HepG2 (cell line): Measurements from ENCODE around the gene RABGGTA. TPM values are rescaled to one million over a fixed set of nuclear protein-coding genes. Genes with fewer than 3 reads are reported as not detected.

Experiments
- EHMT2 ChIP-seq: fragments of 200-600 bp; sonication (generic); IDR thresholded peaks from 2 replicates; pipeline ENCODE4 v1.7.0; 2017; ENCODE audit warnings: antibody characterized with exemption, low read depth, low read length, borderline replicate concordance
- FOXO1 ChIP-seq: sonication (generic); formaldehyde crosslinking; IDR thresholded peaks from 2 replicates; pipeline ENCODE4 v1.4.0; 2020; ENCODE audit warnings: missing genetic modification reagents
- HCFC1 ChIP-seq: fragments of 150-350 bp; IDR thresholded peaks from 2 replicates; pipeline ENCODE4 v1.6.1; 2014; ENCODE audit warnings: low read depth, low read length
- KDM1A ChIP-seq: IDR thresholded peaks from 2 replicates; pipeline ENCODE4 v1.6.1; 2016; ENCODE audit warnings: missing compliant biosample characterization
- KDM4B ChIP-seq: sonication (generic); formaldehyde crosslinking; IDR thresholded peaks from 2 replicates; pipeline ENCODE4 v1.4.0; 2020; ENCODE audit warnings: missing genetic modification reagents
- KMT2A ChIP-seq: sonication (generic); formaldehyde crosslinking; IDR thresholded peaks from 2 replicates; pipeline ENCODE4 v1.4.0; 2020; ENCODE audit warnings: missing genetic modification reagents
- NFYC ChIP-seq: IDR thresholded peaks from 2 replicates; pipeline ENCODE4 v1.6.1; 2016; ENCODE audit warnings: missing genetic modification reagents, missing compliant biosample characterization
- NR3C1 ChIP-seq: sonication (generic); formaldehyde crosslinking; IDR thresholded peaks from 2 replicates; pipeline ENCODE4 v1.4.0; 2020; ENCODE audit warnings: missing genetic modification reagents
- PPARG ChIP-seq: conservative IDR thresholded peaks from 2 replicates; pipeline ENCODE4 v1.6.1; 2016; ENCODE audit warnings: missing biosample characterization, missing genetic modification reagents
- RBAK ChIP-seq: sonication (generic); formaldehyde crosslinking; IDR thresholded peaks from 2 replicates; pipeline ENCODE4 v1.5.1; 2020; ENCODE audit warnings: mild to moderate bottlenecking, missing genetic modification reagents
- TBP ChIP-seq: sonication (generic); formaldehyde crosslinking; IDR thresholded peaks from 2 replicates; pipeline ENCODE4 v1.5.0; 2020; ENCODE audit warnings: missing genetic modification reagents
- ZNF343 ChIP-seq: sonication (generic); formaldehyde crosslinking; IDR thresholded peaks from 2 replicates; pipeline ENCODE4 v1.4.0; 2020; ENCODE audit warnings: mild to moderate bottlenecking, missing genetic modification reagents
- polyA plus RNA-seq, 8 experiments: library from polyadenylated mRNA; depleted of rRNA in 3 of 8; stranded (reverse) in 7 of 8; unstranded in 1 of 8; fragments of >200 nt; fragmentation: Illumina TruSeq in 4 of 8; extraction: Trizol in 4 of 8; gene quantifications; 2 replicates each; pipeline versions ENCODE4 v1.2.1 to v1.2.3, GENCODE V29; 2011 to 2016; ENCODE audit warnings: low read depth in 4 of 8, missing spikeins in 1 of 8, mixed read lengths in 1 of 8; ENCODE audit not compliant: insufficient read depth in 1 of 8
- total RNA-seq, 5 experiments: library from RNA; depleted of rRNA; stranded (reverse); fragments of >200 nt; fragmentation: Illumina TruSeq; extraction: Trizol; gene quantifications; 2 replicates each; pipeline ENCODE4 v1.2.3, GENCODE V29; 2016; ENCODE audit warnings: low read depth in 1 of 5
- TF ChIP-seq, protein P1 (sequence below): sonication (generic); formaldehyde crosslinking; IDR thresholded peaks from 2 replicates; pipeline ENCODE4 v1.9.0; 2021; ENCODE audit warnings: missing genetic modification reagents, borderline replicate concordance
- TF ChIP-seq, protein P2 (sequence below): sonication (generic); formaldehyde crosslinking; IDR thresholded peaks from 2 replicates; pipeline ENCODE4 v1.8.0; 2022; ENCODE audit warnings: mild to moderate bottlenecking, missing genetic modification reagents, moderate library complexity
- TF ChIP-seq, protein P3 (sequence below), 2 experiments: sonication (generic) in 1 of 2; formaldehyde crosslinking in 1 of 2; IDR thresholded peaks; 2 replicates each; pipeline versions ENCODE4 v1.5.1 to v1.6.1; 2011 to 2020; ENCODE audit warnings: borderline replicate concordance in 1 of 2, low read depth in 1 of 2, low read length in 1 of 2, mild to moderate bottlenecking in 1 of 2, missing genetic modification reagents in 1 of 2, moderate library complexity in 1 of 2
- TF ChIP-seq, protein P4 (sequence below): sonication (generic); formaldehyde crosslinking; IDR thresholded peaks from 2 replicates; pipeline ENCODE4 v1.4.0; 2020; ENCODE audit warnings: mild to moderate bottlenecking, missing genetic modification reagents, borderline replicate concordance
- TF ChIP-seq, protein P5 (sequence below): sonication (generic); formaldehyde crosslinking; IDR thresholded peaks from 2 replicates; pipeline ENCODE4 v1.5.0; 2020; ENCODE audit warnings: mild to moderate bottlenecking, missing genetic modification reagents, borderline replicate concordance

Gene RABGGTA
- total and polyA plus RNA-seq, 2 of the 13 experiments (the other 11 are each of a cell fraction or from before 2014, with no cell fraction given): 57.9 to 90.8 TPM

DNA sequence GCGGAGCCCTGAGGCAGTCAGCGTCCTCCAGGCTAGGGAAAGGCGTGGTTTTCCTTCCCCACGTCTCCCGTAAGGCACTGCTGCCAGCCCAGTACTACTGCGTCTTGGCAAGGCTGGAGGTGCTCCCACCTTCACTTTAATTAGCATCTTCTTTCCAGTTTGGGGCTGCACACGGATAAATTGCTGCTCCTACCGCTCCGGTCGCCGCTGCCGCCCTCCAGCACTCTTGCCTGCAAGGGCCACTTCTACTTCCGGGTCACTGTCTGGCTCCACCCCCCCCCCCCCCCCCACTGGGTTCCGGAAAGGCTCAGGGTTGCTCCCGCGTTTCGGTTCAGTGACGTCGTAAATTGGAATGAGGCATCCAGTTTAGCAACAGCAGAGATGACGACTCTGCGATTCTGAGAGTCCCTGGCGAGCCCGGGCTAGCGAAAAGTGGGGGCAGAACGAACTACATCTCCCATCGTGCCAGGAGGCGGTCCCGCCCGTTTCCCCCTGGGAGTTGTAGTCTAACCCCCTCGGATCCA lies 39.2 kb downstream of the RABGGTA start, which contains the start of gene NEDD8 (continued):
- TF ChIP-seq, protein P1, sequence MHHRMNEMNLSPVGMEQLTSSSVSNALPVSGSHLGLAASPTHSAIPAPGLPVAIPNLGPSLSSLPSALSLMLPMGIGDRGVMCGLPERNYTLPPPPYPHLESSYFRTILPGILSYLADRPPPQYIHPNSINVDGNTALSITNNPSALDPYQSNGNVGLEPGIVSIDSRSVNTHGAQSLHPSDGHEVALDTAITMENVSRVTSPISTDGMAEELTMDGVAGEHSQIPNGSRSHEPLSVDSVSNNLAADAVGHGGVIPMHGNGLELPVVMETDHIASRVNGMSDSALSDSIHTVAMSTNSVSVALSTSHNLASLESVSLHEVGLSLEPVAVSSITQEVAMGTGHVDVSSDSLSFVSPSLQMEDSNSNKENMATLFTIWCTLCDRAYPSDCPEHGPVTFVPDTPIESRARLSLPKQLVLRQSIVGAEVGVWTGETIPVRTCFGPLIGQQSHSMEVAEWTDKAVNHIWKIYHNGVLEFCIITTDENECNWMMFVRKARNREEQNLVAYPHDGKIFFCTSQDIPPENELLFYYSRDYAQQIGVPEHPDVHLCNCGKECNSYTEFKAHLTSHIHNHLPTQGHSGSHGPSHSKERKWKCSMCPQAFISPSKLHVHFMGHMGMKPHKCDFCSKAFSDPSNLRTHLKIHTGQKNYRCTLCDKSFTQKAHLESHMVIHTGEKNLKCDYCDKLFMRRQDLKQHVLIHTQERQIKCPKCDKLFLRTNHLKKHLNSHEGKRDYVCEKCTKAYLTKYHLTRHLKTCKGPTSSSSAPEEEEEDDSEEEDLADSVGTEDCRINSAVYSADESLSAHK (CRISPR knock-in tag): no peak
- TF ChIP-seq RBAK (CRISPR knock-in tag) (peak; percentile 39; the same call in 1 of the 2 replicates), TBP (CRISPR knock-in tag) (peak; percentile 96; the same call in 1 of the 2 replicates), NFYC (CRISPR knock-in tag) (no peak), PPARG (peak; percentile 51), ZNF343 (CRISPR knock-in tag) (no peak), KDM4B (CRISPR knock-in tag) (peak; percentile 14; the same call in 1 of the 2 replicates), EHMT2 (no peak; the same call in 1 of the 2 replicates), KDM1A (no peak), KMT2A (peak; percentile 76), NR3C1 (CRISPR knock-in tag) (no peak), FOXO1 (CRISPR knock-in tag) (peak; percentile 5; the same call in 1 of the 2 replicates), HCFC1 (peak; percentile 98)
- TF ChIP-seq, protein P2, sequence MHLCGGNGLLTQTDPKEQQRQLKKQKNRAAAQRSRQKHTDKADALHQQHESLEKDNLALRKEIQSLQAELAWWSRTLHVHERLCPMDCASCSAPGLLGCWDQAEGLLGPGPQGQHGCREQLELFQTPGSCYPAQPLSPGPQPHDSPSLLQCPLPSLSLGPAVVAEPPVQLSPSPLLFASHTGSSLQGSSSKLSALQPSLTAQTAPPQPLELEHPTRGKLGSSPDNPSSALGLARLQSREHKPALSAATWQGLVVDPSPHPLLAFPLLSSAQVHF (CRISPR knock-in tag): 0 out of 2 replicates have a peak, but pooled peaks have one; percentile 21
- TF ChIP-seq, protein P3, sequence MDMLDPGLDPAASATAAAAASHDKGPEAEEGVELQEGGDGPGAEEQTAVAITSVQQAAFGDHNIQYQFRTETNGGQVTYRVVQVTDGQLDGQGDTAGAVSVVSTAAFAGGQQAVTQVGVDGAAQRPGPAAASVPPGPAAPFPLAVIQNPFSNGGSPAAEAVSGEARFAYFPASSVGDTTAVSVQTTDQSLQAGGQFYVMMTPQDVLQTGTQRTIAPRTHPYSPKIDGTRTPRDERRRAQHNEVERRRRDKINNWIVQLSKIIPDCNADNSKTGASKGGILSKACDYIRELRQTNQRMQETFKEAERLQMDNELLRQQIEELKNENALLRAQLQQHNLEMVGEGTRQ (IDR thresholded peaks at IDR 0.05; ENCODE audit: low read depth, low read length): no peak
- TF ChIP-seq, protein P3 (CRISPR knock-in tag; IDR thresholded peaks at IDR 0.05; ENCODE audit: borderline replicate concordance): peak; percentile 53; the same call in 1 of the 2 replicates
- TF ChIP-seq, protein P4, sequence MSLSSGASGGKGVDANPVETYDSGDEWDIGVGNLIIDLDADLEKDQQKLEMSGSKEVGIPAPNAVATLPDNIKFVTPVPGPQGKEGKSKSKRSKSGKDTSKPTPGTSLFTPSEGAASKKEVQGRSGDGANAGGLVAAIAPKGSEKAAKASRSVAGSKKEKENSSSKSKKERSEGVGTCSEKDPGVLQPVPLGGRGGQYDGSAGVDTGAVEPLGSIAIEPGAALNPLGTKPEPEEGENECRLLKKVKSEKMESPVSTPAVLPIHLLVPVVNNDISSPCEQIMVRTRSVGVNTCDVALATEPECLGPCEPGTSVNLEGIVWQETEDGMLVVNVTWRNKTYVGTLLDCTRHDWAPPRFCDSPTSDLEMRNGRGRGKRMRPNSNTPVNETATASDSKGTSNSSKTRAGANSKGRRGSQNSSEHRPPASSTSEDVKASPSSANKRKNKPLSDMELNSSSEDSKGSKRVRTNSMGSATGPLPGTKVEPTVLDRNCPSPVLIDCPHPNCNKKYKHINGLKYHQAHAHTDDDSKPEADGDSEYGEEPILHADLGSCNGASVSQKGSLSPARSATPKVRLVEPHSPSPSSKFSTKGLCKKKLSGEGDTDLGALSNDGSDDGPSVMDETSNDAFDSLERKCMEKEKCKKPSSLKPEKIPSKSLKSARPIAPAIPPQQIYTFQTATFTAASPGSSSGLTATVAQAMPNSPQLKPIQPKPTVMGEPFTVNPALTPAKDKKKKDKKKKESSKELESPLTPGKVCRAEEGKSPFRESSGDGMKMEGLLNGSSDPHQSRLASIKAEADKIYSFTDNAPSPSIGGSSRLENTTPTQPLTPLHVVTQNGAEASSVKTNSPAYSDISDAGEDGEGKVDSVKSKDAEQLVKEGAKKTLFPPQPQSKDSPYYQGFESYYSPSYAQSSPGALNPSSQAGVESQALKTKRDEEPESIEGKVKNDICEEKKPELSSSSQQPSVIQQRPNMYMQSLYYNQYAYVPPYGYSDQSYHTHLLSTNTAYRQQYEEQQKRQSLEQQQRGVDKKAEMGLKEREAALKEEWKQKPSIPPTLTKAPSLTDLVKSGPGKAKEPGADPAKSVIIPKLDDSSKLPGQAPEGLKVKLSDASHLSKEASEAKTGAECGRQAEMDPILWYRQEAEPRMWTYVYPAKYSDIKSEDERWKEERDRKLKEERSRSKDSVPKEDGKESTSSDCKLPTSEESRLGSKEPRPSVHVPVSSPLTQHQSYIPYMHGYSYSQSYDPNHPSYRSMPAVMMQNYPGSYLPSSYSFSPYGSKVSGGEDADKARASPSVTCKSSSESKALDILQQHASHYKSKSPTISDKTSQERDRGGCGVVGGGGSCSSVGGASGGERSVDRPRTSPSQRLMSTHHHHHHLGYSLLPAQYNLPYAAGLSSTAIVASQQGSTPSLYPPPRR (CRISPR knock-in tag): no peak
- TF ChIP-seq, protein P5, sequence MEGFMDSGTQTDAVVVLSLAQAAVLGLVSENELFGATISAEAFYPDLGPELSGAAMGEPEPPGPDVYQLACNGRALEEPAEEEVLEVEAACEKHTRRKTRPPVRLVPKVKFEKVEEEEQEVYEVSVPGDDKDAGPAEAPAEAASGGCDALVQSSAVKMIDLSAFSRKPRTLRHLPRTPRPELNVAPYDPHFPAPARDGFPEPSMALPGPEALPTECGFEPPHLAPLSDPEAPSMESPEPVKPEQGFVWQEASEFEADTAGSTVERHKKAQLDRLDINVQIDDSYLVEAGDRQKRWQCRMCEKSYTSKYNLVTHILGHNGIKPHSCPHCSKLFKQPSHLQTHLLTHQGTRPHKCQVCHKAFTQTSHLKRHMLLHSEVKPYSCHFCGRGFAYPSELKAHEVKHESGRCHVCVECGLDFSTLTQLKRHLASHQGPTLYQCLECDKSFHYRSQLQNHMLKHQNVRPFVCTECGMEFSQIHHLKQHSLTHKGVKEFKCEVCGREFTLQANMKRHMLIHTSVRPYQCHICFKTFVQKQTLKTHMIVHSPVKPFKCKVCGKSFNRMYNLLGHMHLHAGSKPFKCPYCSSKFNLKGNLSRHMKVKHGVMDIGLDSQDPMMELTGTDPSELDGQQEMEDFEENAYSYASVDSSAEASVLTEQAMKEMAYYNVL (CRISPR knock-in tag): no peak; the same call in 1 of the 2 replicates
